SK-N-SH treated with all-trans-retinoic acid at 6 μM for 48 hours (cell line): Measurements from ENCODE around the gene HES3.

Source experiments
- ATAC-seq: fragments of 200-7000 bp; cut with Tn5 transposase; 3 replicates; pipeline ENCODE4 v1.9.1; 2020; ENCODE audit warnings: mild to moderate bottlenecking, moderate library complexity
- ARNTL ChIP-seq: fragments of 450-650 bp; formaldehyde crosslinking; IDR thresholded peaks from 2 replicates; pipeline ENCODE4 v1.5.0; 2020; ENCODE audit warnings: low read depth, mild to moderate bottlenecking, moderate library complexity, borderline replicate concordance
- BACH2 ChIP-seq: fragments of 250-450 bp; sonication (Bioruptor Pico); IDR thresholded peaks from 2 replicates; pipeline ENCODE4 v1.9.0; 2021; ENCODE audit warnings: mild to moderate bottlenecking, borderline replicate concordance
- CSDC2 ChIP-seq: fragments of 250-450 bp; sonication (Bioruptor Pico); IDR thresholded peaks from 2 replicates; pipeline ENCODE4 v1.5.0; 2020; ENCODE audit warnings: mild to moderate bottlenecking, moderate library complexity
- ESRRG ChIP-seq: fragments of 250-450 bp; sonication (Bioruptor Pico); IDR thresholded peaks from 2 replicates; pipeline ENCODE4 v1.6.1; 2021; ENCODE audit warnings: mild to moderate bottlenecking
- GLIS3 ChIP-seq: fragments of 250-450 bp; sonication (Bioruptor Pico); IDR thresholded peaks from 2 replicates; pipeline ENCODE4 v1.5.0; 2020; ENCODE audit warnings: mild to moderate bottlenecking, moderate library complexity
- ISL1 ChIP-seq: fragments of 250-450 bp; sonication (Bioruptor Pico); IDR thresholded peaks from 2 replicates; pipeline ENCODE4 v2.1.2; 2022; ENCODE audit warnings: mild to moderate bottlenecking, moderate library complexity
- OSR1 ChIP-seq: fragments of 250-450 bp; sonication (Bioruptor Pico); IDR thresholded peaks from 2 replicates; pipeline ENCODE4 v1.8.0; 2022; ENCODE audit warnings: moderate library complexity, mild to moderate bottlenecking, inconsistent platforms
- PPARA ChIP-seq: fragments of 250-450 bp; sonication (Bioruptor Pico); IDR thresholded peaks from 2 replicates; pipeline ENCODE4 v1.5.0; 2020; ENCODE audit warnings: mild to moderate bottlenecking, borderline replicate concordance
- RARB ChIP-seq: fragments of 250-450 bp; sonication (Bioruptor Pico); IDR thresholded peaks from 2 replicates; pipeline ENCODE4 v1.8.0; 2021; ENCODE audit warnings: mild to moderate bottlenecking, moderate library complexity
- SNAI2 ChIP-seq: fragments of 250-450 bp; sonication (Bioruptor Pico); IDR thresholded peaks from 2 replicates; pipeline ENCODE4 v1.5.0; 2020; ENCODE audit warnings: mild to moderate bottlenecking, moderate library complexity
- TCF4 ChIP-seq: fragments of 250-450 bp; sonication (Bioruptor Pico); IDR thresholded peaks from 2 replicates; pipeline ENCODE4 v1.8.0; 2021; ENCODE audit warnings: mild to moderate bottlenecking, moderate library complexity, borderline replicate concordance
- TOX ChIP-seq: fragments of 250-450 bp; sonication (Bioruptor Pico); IDR thresholded peaks from 2 replicates; pipeline ENCODE4 v1.8.0; 2021; ENCODE audit warnings: mild to moderate bottlenecking, moderate library complexity, borderline replicate concordance
- ZC3H10 ChIP-seq: fragments of 250-450 bp; sonication (Bioruptor Pico); IDR thresholded peaks from 2 replicates; pipeline ENCODE4 v1.5.1; 2021; ENCODE audit warnings: mild to moderate bottlenecking, moderate library complexity
- ZFP3 ChIP-seq: fragments of 250-450 bp; sonication (Bioruptor Pico); IDR thresholded peaks from 2 replicates; pipeline ENCODE4 v1.5.0; 2020; ENCODE audit warnings: mild to moderate bottlenecking, moderate library complexity
- ZFP30 ChIP-seq: fragments of 450-650 bp; formaldehyde crosslinking; IDR thresholded peaks from 2 replicates; pipeline ENCODE4 v1.5.0; 2022; ENCODE audit warnings: mild to moderate bottlenecking, moderate library complexity
- ZNF565 ChIP-seq: fragments of 450-650 bp; formaldehyde crosslinking; conservative IDR thresholded peaks from 2 replicates; pipeline ENCODE4 v1.5.0; 2020; ENCODE audit warnings: low read depth, mild to moderate bottlenecking, moderate library complexity
- ZNF70 ChIP-seq: fragments of 450-650 bp; formaldehyde crosslinking; IDR thresholded peaks from 2 replicates; pipeline ENCODE4 v1.5.0; 2020; ENCODE audit warnings: mild to moderate bottlenecking, moderate library complexity
- TF ChIP-seq, protein P1 (sequence below): fragments of 250-450 bp; sonication (Bioruptor Pico); IDR thresholded peaks from 2 replicates; pipeline ENCODE4 v1.8.0; 2020; ENCODE audit warnings: mild to moderate bottlenecking, moderate library complexity, borderline replicate concordance
- TF ChIP-seq, protein P2 (sequence below): fragments of 250-450 bp; sonication (Bioruptor Pico); IDR thresholded peaks from 2 replicates; pipeline ENCODE4 v1.5.1; 2021; ENCODE audit warnings: mild to moderate bottlenecking, moderate library complexity
- TF ChIP-seq, protein P3 (sequence below): fragments of 250-450 bp; sonication (Bioruptor Pico); IDR thresholded peaks from 2 replicates; pipeline ENCODE4 v1.5.0; 2020; ENCODE audit warnings: mild to moderate bottlenecking, moderate library complexity
- TF ChIP-seq, protein P4 (sequence below): fragments of 250-450 bp; sonication (Bioruptor Pico); IDR thresholded peaks from 2 replicates; pipeline ENCODE4 v1.8.0; 2021; ENCODE audit warnings: low read depth, mild to moderate bottlenecking, moderate library complexity, borderline replicate concordance

Gene HES3

DNA sequence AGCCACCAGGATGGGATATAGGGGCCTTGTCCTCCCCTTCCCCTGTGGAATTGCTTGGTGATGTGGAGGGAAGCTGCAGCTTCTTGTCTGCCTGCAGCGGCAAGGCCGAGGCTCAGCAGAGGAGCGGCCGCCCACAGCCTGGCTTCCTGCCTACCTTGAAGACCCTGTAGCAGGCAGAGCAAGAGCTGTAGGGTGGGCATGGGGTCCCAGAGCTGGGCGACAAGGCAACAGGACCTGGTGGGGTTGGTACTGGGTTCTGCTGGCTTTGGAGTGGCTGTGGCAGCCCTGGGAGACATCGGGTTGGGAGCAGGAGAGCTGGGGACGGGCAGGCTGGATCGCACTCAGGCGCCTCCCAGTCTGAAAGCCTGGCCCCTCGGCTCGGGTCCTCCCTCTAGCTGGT is 22.7 kb downstream of the HES3 start:
- no peak for ATAC-seq

DNA sequence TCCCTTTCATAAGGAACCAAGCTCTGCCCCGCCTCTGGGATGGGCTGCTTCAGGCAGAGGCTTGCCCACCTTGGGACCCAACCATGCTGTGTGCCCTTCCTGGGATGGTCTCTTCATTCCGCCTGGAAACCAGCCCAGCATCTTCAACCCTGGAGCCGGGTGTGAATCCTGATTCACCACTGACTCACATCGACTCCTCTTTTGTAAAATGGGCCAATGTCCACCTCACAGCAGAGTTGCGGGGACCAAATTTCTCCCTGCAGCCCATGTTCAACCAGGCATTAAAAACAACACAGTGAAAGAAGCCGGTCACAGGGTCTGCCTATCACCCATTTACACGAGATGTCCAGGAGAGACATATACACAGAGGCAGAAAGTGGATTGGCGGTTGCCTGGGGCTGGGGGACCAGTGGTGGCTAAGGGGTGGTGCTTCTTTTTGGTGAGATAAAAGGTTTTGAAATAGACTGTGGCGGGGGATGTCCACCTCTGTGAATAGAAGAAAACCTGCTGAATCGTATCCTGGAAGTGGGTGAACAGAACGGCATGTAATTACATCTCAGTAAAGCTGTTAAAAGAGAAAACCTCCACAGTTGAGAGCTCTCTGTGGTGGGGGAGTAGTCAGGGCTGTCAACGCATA is 23.8 kb downstream of the HES3 start:
- no peak for ATAC-seq
- no peak for TF ChIP-seq GLIS3
- no peak for TF ChIP-seq ARNTL
- TF ChIP-seq, protein P1, sequence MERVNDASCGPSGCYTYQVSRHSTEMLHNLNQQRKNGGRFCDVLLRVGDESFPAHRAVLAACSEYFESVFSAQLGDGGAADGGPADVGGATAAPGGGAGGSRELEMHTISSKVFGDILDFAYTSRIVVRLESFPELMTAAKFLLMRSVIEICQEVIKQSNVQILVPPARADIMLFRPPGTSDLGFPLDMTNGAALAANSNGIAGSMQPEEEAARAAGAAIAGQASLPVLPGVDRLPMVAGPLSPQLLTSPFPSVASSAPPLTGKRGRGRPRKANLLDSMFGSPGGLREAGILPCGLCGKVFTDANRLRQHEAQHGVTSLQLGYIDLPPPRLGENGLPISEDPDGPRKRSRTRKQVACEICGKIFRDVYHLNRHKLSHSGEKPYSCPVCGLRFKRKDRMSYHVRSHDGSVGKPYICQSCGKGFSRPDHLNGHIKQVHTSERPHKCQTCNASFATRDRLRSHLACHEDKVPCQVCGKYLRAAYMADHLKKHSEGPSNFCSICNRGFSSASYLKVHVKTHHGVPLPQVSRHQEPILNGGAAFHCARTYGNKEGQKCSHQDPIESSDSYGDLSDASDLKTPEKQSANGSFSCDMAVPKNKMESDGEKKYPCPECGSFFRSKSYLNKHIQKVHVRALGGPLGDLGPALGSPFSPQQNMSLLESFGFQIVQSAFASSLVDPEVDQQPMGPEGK = no peak

More for the DNA sequence above, 22.7 kb downstream of the HES3 start:
- TF ChIP-seq ZNF565 (CRISPR knock-in tag) = no peak
- no peak for TF ChIP-seq RARB (CRISPR knock-in tag)
- TF ChIP-seq, protein P2, sequence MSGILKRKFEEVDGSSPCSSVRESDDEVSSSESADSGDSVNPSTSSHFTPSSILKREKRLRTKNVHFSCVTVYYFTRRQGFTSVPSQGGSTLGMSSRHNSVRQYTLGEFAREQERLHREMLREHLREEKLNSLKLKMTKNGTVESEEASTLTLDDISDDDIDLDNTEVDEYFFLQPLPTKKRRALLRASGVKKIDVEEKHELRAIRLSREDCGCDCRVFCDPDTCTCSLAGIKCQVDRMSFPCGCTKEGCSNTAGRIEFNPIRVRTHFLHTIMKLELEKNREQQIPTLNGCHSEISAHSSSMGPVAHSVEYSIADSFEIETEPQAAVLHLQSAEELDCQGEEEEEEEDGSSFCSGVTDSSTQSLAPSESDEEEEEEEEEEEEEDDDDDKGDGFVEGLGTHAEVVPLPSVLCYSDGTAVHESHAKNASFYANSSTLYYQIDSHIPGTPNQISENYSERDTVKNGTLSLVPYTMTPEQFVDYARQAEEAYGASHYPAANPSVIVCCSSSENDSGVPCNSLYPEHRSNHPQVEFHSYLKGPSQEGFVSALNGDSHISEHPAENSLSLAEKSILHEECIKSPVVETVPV (CRISPR knock-in tag) = no peak
- no peak for TF ChIP-seq ZNF70 (CRISPR knock-in tag)
- no peak for TF ChIP-seq TOX
- TF ChIP-seq, protein P3, sequence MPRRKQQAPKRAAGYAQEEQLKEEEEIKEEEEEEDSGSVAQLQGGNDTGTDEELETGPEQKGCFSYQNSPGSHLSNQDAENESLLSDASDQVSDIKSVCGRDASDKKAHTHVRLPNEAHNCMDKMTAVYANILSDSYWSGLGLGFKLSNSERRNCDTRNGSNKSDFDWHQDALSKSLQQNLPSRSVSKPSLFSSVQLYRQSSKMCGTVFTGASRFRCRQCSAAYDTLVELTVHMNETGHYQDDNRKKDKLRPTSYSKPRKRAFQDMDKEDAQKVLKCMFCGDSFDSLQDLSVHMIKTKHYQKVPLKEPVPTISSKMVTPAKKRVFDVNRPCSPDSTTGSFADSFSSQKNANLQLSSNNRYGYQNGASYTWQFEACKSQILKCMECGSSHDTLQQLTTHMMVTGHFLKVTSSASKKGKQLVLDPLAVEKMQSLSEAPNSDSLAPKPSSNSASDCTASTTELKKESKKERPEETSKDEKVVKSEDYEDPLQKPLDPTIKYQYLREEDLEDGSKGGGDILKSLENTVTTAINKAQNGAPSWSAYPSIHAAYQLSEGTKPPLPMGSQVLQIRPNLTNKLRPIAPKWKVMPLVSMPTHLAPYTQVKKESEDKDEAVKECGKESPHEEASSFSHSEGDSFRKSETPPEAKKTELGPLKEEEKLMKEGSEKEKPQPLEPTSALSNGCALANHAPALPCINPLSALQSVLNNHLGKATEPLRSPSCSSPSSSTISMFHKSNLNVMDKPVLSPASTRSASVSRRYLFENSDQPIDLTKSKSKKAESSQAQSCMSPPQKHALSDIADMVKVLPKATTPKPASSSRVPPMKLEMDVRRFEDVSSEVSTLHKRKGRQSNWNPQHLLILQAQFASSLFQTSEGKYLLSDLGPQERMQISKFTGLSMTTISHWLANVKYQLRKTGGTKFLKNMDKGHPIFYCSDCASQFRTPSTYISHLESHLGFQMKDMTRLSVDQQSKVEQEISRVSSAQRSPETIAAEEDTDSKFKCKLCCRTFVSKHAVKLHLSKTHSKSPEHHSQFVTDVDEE = no peak
- TF ChIP-seq ZFP3 (CRISPR knock-in tag) = no peak
- TF ChIP-seq, protein P4, sequence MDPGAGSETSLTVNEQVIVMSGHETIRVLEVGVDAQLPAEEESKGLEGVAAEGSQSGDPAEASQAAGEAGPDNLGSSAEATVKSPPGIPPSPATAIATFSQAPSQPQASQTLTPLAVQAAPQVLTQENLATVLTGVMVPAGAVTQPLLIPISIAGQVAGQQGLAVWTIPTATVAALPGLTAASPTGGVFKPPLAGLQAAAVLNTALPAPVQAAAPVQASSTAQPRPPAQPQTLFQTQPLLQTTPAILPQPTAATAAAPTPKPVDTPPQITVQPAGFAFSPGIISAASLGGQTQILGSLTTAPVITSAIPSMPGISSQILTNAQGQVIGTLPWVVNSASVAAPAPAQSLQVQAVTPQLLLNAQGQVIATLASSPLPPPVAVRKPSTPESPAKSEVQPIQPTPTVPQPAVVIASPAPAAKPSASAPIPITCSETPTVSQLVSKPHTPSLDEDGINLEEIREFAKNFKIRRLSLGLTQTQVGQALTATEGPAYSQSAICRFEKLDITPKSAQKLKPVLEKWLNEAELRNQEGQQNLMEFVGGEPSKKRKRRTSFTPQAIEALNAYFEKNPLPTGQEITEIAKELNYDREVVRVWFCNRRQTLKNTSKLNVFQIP (CRISPR knock-in tag) = no peak
- TF ChIP-seq BACH2 = no peak
- no peak for TF ChIP-seq PPARA (CRISPR knock-in tag)
- TF ChIP-seq ISL1 (CRISPR knock-in tag) = no peak
- no peak for TF ChIP-seq ZFP30 (CRISPR knock-in tag)
- no peak for TF ChIP-seq OSR1 (CRISPR knock-in tag)
- no peak for TF ChIP-seq GLIS3
- no peak for TF ChIP-seq ESRRG (CRISPR knock-in tag)
- no peak for TF ChIP-seq SNAI2 (CRISPR knock-in tag)
- TF ChIP-seq, protein P1 = no peak
- TF ChIP-seq TCF4 = no peak

DNA sequence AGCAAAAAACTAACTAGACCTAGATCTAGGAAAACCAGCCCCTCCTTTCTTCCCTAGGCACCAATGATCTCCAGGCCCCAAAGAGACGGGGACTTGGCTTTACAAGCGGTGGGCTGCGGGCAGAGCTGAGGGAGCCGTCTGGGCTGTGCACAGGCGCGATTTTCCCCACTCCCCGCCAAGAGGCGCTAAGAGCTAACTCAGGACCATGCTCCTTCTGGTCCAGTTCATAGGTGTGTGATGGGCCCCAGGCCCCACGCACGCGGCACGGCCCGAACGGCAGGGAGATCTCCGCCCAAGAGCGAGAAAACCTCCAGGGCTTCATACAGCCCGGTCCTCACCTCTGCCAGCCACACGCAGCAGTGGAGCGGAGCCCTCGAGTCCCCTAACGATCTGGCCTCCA is 24.4 kb downstream of the HES3 start:
- TF ChIP-seq GLIS3 (no peak), CSDC2 (CRISPR knock-in tag) (no peak), BACH2 (no peak), ISL1 (CRISPR knock-in tag) (no peak), PPARA (CRISPR knock-in tag) (no peak), ZC3H10 (CRISPR knock-in tag) (no peak), SNAI2 (CRISPR knock-in tag) (no peak)
- TF ChIP-seq, protein P1 = no peak
- TF ChIP-seq, protein P3 = no peak
- no peak for ATAC-seq
